Fibroblast of villous mesenchyme (primary cell): Measurements from ENCODE around the gene ARMC7. TPM values are rescaled to one million over a fixed set of nuclear protein-coding genes. Genes with fewer than 3 reads are reported as not detected.

Experiments used
- DNase-seq: peaks from one replicate; pipeline ENCODE4 v3.0.0-alpha.2; 2010; ENCODE audit warnings: low read depth
- H3K4me3 ChIP-seq: 2 replicates; pipeline ENCODE4 v1.5.1; 2011; ENCODE audit warnings: low read depth, mild to moderate bottlenecking, low read length
- CTCF ChIP-seq: IDR thresholded peaks from 2 replicates; pipeline ENCODE4 v1.5.1; 2012; ENCODE audit warnings: low read depth, mild to moderate bottlenecking, low read length; ENCODE audit not compliant: insufficient read depth
- total RNA-seq: library from RNA; depleted of rRNA; stranded (reverse); fragments of >200 nt; gene quantifications from 2 replicates; pipeline ENCODE4 v1.2.3, GENCODE V29; 2012

The ARMC7 gene
- total RNA-seq, result 2.6 and 3.0 TPM in 2 replicates

DNA sequence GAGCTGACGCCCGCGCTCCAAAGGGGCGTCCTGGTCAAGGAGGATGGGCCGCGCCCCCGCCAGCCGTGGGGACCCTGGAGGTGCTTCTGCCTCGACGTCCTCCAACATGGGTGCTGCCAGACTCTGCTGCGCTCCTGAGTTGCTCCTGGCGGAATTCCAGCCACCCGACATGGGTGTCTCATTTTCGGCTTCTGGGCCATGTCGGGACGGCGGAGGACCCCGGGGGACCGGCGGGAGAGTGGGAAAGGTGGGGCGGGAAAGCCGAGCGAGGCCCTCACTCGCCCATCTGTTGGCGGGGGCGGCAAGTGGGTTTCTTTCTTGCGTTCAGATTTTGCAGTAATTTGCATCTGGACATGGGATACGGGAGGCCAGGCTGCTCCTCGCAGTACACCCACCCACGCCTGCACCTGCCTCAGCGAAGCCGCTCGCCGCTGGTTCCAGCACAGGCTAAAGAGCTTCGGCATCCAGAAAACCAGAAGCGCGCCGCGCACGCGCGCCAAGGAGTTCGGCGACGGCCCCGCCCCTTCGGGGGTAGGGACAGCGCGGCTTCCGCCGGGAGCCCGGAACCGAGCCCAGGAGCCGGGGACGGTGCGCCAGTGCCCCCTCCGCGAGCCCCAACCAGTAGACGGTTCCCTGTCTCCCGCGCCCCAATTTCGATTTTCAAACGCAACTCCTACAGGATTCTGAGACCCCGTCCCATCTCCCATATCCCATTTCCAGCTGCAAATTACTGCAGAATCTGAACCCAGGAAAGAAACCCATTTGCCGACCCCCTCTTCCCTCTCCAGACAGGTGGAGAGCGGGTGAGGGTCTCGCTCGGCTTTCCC, at the start of gene ARMC7:
ARMC7 (plus strand) TSS at position 563 of the 827 bp plus-strand sequence. CDS start 320 bp downstream, outside the sequence.
- TF ChIP-seq CTCF, result no peak
- H3K4me3 ChIP-seq, result peak within 1 kb of the TSS; percentile 93
- DNase-seq, result peak; percentile 79

DNA sequence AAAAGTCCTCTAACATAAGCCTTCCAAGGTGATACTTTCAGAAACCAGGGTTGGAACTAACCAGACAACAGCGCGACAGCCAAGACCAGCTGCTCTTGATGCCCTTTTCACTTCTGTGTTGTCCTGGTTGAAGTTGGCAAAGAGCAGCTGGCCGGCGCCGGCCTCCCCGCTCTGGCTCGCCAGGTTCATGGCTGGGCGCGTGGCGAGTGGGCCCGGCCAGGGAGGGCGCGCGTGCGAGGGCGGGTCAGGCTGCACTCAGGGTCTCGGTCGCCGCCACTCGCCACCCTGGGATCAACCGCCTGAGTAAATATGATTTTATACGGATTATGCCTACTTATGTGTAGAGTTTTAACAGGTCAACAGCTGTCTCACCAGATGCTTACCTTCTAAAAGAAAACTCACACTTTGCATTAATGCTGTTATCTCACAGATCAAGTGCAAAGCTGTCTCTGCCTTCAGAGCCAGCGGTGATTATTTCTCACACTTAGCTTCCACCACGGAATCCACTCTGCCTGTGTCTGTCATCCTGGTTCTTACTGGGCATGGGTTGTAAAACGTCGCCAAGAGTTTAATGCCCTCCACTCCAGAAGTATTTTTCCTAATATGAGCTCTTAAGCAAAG, 49.2 kb upstream of the ARMC7 start:
- H3K4me3 ChIP-seq, result no peak overlapping the region
- DNase-seq, result no peak
- no peak for TF ChIP-seq CTCF

- no peak for DNase-seq
- H3K4me3 ChIP-seq, result no peak overlapping the region
- TF ChIP-seq CTCF, result no peak
These were observed 48.7 kb upstream of the ARMC7 start for GRCh38 chr17:75061055-75061438.

DNA sequence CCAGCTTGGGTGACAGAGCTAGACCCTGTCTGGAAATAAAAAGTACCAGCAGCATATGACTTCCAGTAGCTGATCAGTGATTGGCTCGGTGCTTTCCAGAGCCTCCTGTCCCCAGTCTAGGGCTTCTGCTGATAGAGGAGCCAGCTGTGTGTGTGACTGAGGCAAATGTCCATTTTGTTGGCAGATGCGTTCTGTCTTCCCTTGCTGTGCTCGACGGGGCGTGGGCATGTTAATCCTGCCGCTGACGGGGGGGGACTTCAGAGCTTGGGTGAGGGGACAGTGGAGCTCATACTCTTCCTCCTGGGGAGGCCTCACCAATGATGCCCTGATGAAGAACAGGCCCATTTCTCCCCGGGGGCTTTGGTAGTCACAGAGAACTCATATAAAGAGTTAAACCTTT, 48.2 kb upstream of the ARMC7 start:
- DNase-seq, result no peak
- no peak for TF ChIP-seq CTCF
- H3K4me3 ChIP-seq, result no peak overlapping the region

DNA sequence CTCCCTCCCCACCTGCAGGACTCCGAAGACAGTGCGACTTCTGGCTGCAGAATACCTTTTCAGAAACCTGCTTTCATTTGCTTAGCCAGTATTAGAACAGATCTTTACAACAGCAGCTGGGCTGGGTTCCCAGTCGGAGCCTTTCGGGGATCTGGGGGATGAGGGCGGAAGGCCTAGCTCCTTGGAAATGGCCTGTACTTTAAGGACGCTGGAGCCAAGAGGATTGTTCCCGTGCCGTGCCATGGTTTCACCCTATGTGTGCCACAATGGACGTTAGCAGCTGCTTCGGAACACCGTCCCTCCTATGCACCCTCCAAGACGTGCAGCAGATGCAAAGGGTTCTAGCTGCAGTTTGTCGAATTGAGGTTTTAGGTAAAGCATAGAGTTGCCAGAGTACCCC, 46.6 kb upstream of the ARMC7 start:
- no peak for DNase-seq
- TF ChIP-seq CTCF, result no peak
- no peak overlapping the region for H3K4me3 ChIP-seq

DNA sequence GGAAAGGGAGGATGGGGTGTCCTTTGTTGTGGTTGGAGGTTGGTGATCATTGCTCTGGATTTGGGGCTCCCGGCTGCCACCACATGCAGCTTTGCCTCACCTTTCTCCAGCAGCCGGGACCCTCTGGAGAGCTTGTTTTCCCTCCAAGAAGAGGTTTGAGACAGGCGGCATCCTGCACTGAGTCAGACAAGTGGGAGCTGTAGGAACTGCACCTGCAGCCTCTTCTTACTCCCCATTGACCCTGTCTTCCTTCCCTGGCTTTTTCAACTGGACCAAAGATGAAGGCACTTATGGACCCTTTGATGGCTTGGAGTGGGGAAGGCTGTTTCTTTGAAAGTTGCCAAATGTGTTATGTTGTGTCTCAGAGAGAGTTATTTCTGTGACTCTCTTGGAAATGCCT, 46.1 kb upstream of the ARMC7 start:
- TF ChIP-seq CTCF, result no peak
- no peak for DNase-seq
- no peak overlapping the region for H3K4me3 ChIP-seq
